ENCODE data around the gene TAAR2.

GRCh38 chr6:132604635-132605152 is 19.4 kb downstream of the TAAR2 start:
- TF ChIP-seq CTCF (conservative IDR thresholded peaks at IDR 0.05 in 1 of 2, IDR thresholded peaks at IDR 0.05 in 1 of 2; ENCODE audit: low read depth in 1 of 2, low read length in 2 of 2) (no peak), EZH2 (IDR thresholded peaks at IDR 0.05; ENCODE audit: low read length, missing control alignments) (no peak)

Measured in fibroblast of lung (primary cell).